HG03378 (cell line): ENCODE measurements around the gene FAM210A.

ENCODE experiments used
- ATAC-seq: cut with Tn5 transposase; IDR thresholded peaks from one replicate; pipeline ENCODE4 v1.9.1; 2021; ENCODE audit warnings: mild to moderate bottlenecking, moderate library complexity; ENCODE audit not compliant: unreplicated experiment

Gene FAM210A

GRCh38 chr18:13649397-13650390 lies 76.7 kb downstream of the FAM210A start:
- no peak for ATAC-seq

DNA sequence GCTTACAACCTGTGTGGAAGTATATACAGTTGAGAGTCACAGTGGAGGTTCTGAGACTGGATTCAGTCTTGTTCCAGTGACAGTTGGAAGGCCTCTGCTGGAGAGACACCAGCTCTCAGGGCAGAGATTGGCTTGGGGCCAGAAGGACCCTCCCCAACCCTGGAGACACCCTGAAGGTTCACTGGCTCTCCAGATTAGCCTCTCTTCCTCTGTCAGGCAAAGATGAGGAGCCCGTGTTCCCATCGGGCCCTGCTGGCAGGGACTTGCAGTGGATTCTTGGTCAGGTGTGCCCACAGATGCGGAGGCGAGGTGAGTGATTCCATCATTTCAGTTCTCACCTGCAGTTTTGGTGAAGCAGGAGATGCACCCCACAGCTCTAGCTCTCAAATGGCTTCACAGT lies 78.6 kb downstream of the FAM210A start:
- no peak for ATAC-seq

- no peak for ATAC-seq
These were observed 79.7 kb downstream of the FAM210A start for GRCh38 chr18:13646633-13647032.

DNA sequence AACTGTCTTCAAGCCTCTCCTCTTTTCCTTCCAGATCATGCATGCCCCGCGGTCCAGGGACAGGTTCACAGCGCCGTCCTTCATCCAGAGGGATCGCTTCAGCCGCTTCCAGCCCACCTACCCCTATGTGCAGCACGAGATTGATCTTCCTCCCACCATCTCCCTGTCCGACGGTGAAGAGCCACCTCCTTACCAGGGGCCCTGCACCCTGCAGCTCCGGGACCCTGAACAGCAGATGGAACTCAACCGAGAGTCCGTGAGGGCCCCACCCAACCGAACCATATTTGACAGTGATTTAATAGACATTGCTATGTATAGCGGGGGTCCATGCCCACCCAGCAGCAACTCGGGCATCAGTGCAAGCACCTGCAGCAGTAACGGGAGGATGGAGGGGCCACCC lies 81.3 kb downstream of the FAM210A start:
- ATAC-seq = no peak

DNA sequence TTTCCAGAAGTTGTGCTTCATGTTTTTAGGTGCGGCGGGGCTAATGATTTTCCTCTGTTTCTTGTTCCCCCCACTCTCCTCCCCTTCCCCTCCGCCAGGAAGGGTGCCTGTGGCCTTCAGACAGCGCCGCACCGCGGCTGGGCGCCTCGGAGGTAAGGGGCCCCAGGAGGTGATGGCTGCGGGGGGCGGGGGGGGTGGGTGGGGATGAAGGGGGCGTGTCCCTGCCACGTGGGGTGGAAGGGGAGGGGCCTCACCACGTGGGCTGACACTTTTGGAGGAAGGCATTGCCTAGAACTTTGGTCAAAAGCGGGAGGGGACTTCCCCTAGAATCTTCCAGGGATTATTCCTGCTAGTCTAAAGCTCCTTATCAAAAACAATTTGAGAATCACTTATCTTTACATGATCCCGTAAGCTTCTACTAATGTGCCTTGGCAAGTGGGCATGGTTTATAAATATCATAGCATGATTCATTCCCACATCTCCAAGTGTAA lies 83.1 kb downstream of the FAM210A start:
- ATAC-seq = no peak

DNA sequence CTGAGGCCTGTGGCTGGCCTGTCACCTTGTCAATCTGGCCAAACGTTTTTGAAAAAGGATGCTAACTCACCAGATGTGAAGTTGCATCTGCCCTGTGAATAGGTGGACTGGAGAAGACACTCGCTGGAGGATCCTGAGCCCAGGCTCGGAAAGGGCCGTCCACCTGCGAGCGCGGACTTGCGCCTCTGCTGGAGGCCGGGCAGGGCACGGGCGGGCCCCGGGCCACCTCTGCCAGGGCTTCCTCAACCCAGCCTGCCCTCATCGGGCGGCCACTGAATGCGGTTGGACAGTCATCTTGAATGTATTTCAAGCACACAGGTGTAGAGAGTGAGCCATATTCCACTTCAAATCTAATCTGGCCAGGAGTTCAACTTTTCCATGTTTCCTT lies 83.9 kb downstream of the FAM210A start:
- no peak for ATAC-seq

DNA sequence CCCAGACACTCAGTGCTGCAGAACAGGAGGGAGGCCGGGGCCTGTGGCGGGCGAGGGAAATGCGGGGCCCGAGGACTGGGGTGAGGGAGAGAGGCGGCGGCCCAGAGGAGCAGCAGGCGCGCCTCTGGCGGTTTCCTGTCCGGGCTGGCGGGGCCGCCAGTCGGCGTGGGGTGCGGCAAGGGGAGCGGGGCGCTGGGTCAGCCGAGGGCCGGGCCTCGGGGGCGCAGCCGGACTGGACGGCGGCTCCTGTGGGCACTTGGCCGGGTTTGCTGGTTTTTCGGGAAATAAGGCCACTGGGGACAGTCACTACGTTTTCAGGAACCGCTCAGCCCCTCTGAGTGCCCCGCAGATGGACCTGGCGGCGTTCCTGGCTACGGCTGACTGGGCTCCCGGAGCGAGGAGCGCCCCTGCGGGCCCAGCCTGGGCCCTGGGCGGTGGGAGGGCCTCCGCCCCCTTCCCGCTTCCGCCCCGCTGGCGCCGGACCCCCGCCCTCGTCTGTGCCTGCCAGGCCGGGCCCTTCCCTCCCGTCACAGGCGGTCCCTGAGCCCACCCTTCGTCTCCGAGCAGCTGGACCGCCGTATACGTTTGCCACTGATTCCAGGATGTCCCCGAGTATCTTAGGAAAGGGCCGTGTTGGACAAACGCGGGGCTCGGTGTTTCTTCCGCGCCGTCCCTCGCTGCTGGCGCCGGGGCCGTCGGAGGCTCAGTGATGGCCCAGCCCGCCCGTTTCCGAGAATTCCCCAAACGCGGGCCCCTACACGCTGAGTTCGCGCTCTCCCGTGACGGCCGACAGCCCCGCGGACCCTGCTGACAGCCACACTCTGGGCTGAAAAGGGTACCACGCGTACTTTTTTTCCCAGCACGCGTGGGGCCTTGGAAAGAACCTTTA lies 84.6 kb downstream of the FAM210A start:
- ATAC-seq = no peak

GRCh38 chr18:13640266-13640860 lies 86.0 kb downstream of the FAM210A start:
- no peak for ATAC-seq

- no peak for ATAC-seq
These were observed 87.4 kb downstream of the FAM210A start for GRCh38 chr18:13638719-13639595.

GRCh38 chr18:13635046-13635445 lies 91.3 kb downstream of the FAM210A start:
- ATAC-seq = no peak

- ATAC-seq = no peak
These were observed 92.7 kb downstream of the FAM210A start for GRCh38 chr18:13633700-13634099.

DNA sequence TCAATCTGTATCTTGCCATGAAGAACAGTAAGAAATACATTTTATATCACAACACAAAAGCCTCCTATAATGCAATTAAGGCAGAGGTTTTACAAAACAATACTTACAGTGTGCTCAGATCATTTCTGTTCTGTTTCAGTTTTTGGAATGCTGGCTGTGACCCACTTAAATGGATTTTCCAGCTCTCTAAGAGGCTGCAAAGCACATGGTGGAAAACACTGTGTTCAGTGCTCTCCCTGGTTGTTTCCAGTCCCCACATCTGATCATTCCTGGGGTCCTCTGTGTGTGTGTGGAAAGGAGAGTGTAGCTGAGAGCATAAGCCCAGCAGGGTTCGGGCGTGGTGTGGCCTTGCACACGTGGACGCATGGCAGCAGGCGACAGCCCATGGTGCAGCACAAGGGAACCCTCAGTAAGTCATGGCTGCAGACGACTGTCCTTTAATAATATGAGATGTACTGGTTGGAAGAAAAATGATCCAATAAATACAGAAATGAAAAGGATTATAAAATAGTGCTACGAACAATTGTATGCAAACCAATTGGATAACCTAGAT lies 95.6 kb downstream of the FAM210A start:
- ATAC-seq = no peak

GRCh38 chr18:13629841-13630715 lies 96.3 kb downstream of the FAM210A start:
- ATAC-seq = peak; percentile 70

DNA sequence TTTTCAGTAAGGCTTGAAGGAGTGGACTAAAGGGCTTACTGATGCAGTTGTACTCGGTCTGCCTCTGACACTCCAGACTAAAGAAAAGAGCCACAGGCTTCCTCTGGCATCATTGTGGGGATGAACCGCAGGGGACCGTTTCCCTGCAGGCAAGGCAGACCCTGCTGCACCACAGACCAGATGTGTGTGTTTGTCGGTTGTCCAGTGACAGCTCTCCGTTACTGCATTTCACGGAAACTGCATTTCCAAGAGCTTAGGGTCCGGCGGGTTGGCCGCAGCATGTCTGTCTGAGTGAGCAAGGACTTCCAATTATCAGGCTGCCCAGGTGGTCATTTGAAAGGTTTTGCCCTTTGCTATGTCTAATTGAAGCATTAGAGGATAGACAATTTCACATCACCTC lies 98.1 kb downstream of the FAM210A start:
- no peak for ATAC-seq

DNA sequence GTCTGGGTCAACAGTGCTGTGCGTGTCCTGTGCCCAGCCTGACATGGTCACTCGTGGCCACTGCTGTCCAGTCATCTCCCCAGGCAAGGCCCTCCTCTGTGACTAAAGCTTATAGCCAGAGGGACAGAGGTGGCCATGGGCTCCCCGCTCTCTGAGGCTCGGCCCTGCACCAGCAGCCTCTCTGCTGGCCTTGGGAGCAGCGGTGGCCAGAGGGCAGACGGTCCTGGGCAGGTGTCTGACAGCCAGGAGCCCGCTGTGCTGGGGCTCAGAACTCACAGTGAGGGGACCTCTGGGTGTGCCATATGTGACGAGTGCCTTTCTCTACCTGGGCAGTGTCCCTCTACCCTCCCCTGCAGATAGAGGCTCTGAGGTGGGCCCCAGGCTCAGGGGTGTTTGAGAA lies 98.7 kb downstream of the FAM210A start:
- ATAC-seq = no peak

DNA sequence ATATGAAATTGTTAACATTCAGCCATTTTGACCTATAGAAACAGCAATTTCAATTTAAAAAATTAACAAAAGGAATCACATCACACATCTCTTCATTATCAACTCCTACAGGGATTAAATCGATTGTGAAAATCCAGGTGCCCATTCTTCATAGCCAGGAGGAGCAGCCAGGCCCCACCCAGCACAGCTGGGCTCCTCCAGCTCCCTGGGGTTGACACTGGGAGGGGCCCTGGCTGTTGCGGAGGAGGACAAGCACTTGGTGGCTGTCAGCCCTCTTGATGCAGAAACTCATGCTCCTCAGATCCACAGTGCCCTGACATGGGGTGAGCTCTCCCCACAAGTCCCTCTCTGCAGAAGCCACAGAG lies 99.8 kb downstream of the FAM210A start:
- no peak for ATAC-seq

- no peak for ATAC-seq
These were observed 100.4 kb downstream of the FAM210A start for GRCh38 chr18:13625843-13626543.

- no peak for ATAC-seq
These were observed 101.0 kb downstream of the FAM210A start for GRCh38 chr18:13625355-13625754.
